ENCODE results near the gene RNF167. TPM values are rescaled to one million over a fixed set of nuclear protein-coding genes. Genes with fewer than 3 reads are reported as not detected.

Gene RNF167
- total RNA-seq, 1 donor from 2014 or later: 10.3 TPM

- DNase-seq: no peak
Measured at GRCh38 chr17:4938688-4939545, 1.2 kb upstream of the RNF167 start.

- no peak for DNase-seq
Measured at GRCh38 chr17:4939546-4939795, 597 bp upstream of the RNF167 start.

- no peak for DNase-seq
Measured at GRCh38 chr17:4940555-4941318, 669 bp downstream of the RNF167 start.

GRCh38 chr17:4941319-4941610 lies 1.2 kb downstream of the RNF167 start:
- DNase-seq: no peak

- DNase-seq: no peak
Measured at GRCh38 chr17:4942760-4943508, 2.9 kb downstream of the RNF167 start.

GRCh38 chr17:4944163-4944553 lies 4.1 kb downstream of the RNF167 start:
- DNase-seq: no peak

GRCh38 chr17:4944554-4945175 lies 4.6 kb downstream of the RNF167 start:
- no peak for DNase-seq

GRCh38 chr17:4945176-4945943 lies 5.3 kb downstream of the RNF167 start:
- peak; percentile 53 for DNase-seq

GRCh38 chr17:4945944-4946280 lies 5.8 kb downstream of the RNF167 start:
- no peak for DNase-seq

- DNase-seq: no peak
Measured at GRCh38 chr17:4946312-4946976, 6.4 kb downstream of the RNF167 start.

GRCh38 chr17:4947010-4947410 lies 6.9 kb downstream of the RNF167 start:
- no peak for DNase-seq

GRCh38 chr17:4947411-4948165 lies 7.5 kb downstream of the RNF167 start:
- DNase-seq: no peak

GRCh38 chr17:4948166-4948930 lies 8.3 kb downstream of the RNF167 start, which contains the start of gene PFN1:
Gene PFN1, minus strand, starts transcription at chr17:4948530. Its CDS starts 136 bp downstream, at chr17:4948394.
- peak; percentile 83 for DNase-seq

- peak; percentile 56 for DNase-seq
Measured at GRCh38 chr17:4948931-4949320, 8.9 kb downstream of the RNF167 start.

- DNase-seq: no peak
Measured at GRCh38 chr17:4949321-4950074, 9.4 kb downstream of the RNF167 start.

- no peak for DNase-seq
Measured at GRCh38 chr17:4950075-4950745, 10.1 kb downstream of the RNF167 start.

- no peak for DNase-seq
Measured at GRCh38 chr17:4950746-4951204, 10.7 kb downstream of the RNF167 start, which contains the start of gene ENO3. Gene ENO3, plus strand, starts transcription at chr17:4951119. Its CDS starts 711 bp downstream, at chr17:4951830.

- DNase-seq: no peak
Measured at GRCh38 chr17:4951486-4951885, 11.4 kb downstream of the RNF167 start.

All from occipital lobe (tissue), 2 donors.